Occipital lobe (tissue), 2 donors: ENCODE measurements around the gene TBC1D10A. TPM values are rescaled to one million over a fixed set of nuclear protein-coding genes. Genes with fewer than 3 reads are reported as not detected.

Source experiments
- DNase-seq: peaks from one replicate; lab custom pipeline; 2025; lab: John Stamatoyannopoulos, UW
- total RNA-seq: library from RNA; depleted of rRNA; stranded (reverse); fragments of >200 nt; gene quantifications from one replicate; pipeline ENCODE4 v1.2.3, GENCODE V29; 2014

The TBC1D10A gene
- total RNA-seq, 1 donor from 2014 or later, result 10.0 TPM

DNA sequence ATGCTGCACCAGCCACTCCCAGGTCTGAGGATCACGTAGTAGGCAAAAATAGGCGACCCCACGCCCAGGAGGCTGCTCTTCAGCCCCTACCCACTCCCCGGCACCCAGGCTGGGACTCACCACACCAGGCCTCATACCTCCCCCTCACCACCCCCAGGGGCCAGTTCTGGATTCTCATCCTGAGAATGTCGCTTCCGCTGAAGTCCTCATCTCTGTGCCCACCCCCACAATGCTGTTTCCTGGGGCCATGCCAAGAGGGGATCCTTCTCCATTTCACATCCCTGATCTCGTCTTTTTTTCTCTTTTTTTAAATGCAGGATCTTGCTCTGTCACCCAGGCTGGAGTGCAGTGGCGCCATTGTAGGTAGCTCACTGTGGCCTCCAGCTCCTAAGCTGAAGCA is 58.4 kb downstream of the TBC1D10A start:
- no peak for DNase-seq

GRCh38 chr22:30267382-30268302 is 59.1 kb downstream of the TBC1D10A start:
- DNase-seq, result no peak

DNA sequence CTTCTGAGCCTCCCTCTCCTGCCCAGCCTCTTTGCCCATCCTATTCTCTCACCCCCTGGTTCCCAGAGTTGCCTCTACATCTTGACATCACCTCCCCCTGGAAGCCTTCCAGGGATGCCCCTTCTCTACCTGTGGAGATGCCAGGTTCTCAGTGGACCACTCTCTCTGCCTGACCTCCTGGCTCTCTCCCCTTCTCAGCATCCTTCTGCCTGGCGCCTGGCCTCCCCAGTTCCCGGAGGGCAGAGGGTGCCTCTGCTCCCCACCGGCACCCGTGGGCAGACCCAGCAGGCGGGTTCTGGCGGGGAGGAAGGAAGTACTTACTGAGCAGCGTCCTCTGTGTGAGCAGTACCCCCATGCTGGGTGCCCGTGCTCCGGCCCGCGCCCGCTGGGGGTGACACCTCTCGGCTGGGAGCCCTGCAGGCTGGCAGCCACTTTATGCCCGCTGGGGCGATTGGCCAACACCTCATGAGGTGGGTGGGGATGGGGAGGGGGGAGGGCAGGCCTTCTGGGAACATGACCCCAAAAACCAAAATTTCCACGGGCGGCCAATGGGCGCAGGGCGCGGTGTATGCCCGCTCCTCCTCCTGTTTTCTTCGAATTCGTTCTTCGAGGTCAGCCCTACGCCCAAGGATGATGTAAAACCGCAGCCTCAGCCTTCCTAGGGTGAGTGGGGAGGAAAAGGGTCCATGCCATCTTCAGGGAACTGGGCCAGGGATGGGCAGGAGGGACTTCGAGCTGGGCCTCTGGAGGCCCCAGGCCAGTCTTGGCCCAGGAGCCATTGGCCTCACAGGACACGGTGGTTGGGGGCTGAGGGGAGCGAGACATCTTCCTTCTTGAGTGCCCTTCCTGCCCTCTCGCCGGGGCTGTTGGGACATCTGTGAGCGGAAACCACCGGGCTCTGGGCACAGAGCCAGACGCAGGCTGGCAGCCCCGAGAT is 60.0 kb downstream of the TBC1D10A start, which contains the start of gene OSM:
OSM (minus strand) TSS at position 407 of the 937 bp plus-strand sequence; CDS start at position 355, 52 bp downstream.
- DNase-seq, result no peak

- no peak for DNase-seq
These were observed 60.8 kb downstream of the TBC1D10A start for GRCh38 chr22:30265823-30266444.

GRCh38 chr22:30265131-30265720 is 61.5 kb downstream of the TBC1D10A start:
- no peak for DNase-seq

DNA sequence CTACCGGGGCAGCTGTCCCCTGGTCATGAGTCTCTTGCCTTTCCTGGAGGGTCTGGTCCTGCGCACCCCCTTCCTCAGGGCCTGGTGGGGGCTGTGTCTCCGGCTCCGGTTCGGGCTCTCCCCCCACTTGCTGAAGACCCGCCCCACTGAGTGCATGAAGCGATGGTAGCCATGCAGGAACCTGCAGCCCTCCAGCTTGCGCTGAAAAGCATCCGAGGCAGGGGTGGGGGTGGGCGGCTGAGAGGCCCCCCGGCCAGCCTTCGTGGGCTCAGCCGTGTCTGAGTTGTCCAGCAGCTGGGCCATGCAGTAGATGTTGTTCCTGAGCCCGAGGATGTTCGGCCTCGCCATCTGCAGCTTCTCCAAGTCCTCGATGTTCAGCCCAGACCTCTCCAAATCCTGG is 62.9 kb downstream of the TBC1D10A start:
- no peak for DNase-seq

- peak; percentile 24 for DNase-seq
These were observed 63.6 kb downstream of the TBC1D10A start for GRCh38 chr22:30262917-30263741.

- DNase-seq, result no peak
These were observed 64.6 kb downstream of the TBC1D10A start for GRCh38 chr22:30262112-30262511.

DNA sequence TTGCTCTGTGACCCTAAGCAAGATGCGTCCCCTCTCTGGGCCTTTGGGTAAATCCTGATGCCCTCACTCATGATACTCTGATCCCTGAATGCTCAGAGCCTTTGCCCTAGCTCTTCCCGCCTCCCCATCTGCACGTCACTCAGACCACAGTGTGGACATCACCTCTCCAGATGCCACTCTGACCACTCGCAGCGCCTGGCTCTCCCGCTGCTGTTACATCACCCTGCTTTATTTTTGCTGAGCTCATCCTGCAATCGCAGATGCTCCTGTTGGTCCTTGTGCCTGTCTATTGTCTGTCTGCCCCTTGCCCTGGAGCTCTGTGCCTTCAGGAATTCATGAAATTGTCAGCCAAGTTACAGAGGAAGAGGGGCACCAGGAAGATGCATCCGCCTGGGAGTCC is 65.6 kb downstream of the TBC1D10A start:
- DNase-seq, result no peak

DNA sequence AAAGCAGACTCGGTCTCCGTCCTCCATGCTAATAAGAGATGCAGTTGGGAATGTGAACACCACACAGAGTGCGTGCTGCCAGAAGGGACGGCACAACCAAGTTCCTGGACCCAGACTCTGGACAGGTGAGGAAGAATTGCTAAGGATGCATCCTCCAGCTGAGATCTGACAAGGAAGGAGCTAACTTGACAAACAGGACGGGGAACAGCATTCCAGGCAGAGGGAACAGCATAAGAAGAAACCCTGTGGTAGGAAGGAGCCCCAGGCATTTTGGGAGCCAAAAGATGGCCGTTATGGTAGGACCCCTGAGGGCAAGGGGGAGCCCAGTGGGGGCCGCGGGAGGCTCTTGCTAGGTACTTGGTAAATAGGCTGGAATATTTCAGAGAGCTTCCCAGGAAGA is 66.1 kb downstream of the TBC1D10A start:
- DNase-seq, result no peak

DNA sequence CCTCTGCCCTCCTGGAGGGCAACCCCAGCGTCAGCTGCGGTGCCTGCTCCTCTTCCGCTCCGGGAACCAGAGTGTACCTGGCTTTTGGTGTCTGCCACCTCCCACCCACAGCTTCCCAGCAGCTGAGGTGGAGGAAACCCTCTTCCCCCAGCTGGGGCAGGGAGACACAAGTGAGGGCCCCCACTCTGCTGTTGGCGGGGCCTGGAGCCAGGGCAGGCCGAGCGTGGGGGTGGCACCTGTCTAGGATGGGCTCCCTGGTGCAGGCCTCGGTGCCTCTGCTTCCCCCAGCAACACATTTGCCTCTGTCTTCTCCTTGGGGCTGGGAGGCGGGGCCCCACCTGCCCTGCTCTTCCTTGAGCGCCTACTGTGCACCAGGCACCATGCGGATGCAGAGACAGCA is 66.5 kb downstream of the TBC1D10A start:
- DNase-seq, result no peak

GRCh38 chr22:30254314-30254713 is 72.4 kb downstream of the TBC1D10A start:
- no peak for DNase-seq

DNA sequence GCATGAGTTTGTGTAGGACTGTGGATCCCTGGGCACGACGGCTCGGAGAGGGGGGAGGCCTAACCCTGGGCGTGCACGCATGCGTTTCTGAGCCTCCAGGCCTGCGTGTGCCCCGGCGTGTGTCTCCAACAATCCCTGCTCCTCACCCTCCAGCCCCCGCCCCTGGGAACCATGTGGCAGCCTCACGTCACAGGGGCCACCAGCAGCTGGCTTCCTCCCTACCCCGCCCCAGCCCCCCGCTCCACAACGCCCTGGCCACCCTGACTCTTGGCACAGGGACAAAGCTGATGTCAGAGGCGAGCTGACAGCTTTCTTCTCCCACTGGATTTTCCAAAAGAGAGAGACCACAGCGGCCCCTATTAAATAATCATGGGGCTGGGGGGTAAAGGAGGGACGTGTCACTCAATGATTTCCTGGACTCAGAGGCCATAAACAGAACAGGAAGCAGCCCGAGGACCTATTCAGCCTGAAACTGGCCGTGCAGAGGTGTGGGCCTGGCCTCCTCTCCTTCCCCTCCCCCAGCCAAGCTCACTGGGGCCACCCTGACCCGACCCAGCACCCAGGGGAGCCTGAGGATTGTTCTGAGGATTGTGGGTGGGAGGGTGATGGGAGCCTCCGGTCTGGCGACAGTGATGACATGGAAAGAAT is 73.4 kb downstream of the TBC1D10A start:
- peak; percentile 15 for DNase-seq

DNA sequence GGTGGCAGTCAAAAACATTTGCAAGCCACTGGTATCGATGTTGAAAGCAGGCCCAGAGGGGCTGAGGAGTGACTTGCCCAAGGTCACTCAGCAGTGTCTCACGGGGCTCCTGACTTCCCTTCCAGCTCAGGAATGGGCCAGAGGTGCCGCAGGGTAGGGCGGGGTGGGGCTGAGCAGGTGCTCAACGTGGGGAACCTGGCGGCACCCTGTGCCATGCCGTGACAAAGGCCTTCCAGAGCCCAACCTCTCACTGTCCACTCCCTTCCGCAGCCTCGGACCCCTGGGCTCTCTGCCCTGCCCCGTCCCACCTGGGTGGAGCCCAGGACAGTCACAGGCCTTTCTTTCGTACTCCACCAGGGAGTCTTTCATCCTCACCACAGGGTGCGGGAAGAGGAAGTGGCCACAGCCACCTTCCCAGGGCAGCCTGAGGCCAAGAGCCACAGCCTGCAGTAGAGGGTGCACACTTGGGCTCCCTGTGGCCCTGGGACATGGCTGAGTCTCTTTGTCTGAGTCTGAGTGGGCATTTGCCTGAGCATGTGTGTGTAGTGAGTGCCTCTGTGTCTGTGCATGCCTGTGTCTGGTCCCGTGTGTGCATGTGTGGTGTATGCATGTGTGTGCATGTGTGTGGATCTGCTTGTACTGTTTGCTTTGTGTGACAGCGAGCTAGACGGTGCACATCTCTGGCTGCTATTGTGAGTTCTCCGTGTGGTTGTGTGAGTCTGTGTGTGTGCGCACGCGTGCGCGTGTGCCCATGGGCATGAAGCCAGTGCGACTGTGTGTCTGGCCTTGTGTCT is 74.1 kb downstream of the TBC1D10A start:
- no peak for DNase-seq

DNA sequence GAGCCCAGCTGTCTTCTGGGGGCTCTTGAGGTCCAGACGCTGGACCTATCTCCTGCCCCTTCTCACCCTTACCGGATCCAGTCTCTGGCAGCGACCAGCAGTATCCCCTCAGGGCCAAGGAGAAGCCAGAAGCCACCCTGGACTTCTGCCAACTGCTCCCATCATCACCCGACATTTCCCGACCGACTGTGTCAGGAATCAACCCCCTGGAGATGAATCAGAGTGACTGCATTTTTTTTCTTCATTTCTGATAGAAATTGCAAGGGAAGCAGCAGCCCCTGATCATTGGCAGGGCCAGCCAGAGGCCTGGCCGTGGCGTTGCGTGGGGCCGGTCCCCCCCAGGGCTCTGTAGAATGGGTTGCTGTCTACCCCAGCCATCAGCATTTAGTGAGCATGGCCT is 75.0 kb downstream of the TBC1D10A start:
- no peak for DNase-seq

DNA sequence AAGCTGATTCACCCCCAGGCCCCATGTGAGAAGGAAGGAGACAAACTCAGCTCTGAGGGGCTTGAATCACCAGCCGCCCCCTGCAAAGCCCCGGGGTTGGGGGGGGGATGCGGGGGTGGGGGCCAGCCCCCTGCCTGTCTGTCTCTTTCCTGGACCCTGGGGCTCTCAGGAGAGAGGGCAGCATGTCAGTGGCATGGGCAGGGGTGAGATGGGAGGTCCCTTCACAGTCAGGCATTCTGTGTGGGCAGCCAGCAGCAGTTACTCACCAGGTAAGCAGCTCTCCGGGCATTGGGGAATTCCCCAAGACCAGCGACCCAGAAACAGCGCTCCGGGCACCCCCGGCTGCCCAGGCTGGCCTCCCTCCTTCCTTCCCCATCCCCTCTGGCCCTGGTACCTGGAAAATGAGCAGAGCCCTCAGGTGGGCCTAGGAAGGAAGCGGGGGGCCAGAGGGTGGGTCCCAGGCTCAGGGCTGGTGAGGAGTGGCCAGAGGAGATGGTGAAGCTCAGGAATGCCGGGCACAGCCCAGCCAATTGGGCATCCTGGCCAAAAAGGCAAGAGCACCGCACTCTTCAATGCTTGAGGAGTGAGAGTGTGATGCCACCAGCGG is 76.0 kb downstream of the TBC1D10A start:
- DNase-seq, result no peak

DNA sequence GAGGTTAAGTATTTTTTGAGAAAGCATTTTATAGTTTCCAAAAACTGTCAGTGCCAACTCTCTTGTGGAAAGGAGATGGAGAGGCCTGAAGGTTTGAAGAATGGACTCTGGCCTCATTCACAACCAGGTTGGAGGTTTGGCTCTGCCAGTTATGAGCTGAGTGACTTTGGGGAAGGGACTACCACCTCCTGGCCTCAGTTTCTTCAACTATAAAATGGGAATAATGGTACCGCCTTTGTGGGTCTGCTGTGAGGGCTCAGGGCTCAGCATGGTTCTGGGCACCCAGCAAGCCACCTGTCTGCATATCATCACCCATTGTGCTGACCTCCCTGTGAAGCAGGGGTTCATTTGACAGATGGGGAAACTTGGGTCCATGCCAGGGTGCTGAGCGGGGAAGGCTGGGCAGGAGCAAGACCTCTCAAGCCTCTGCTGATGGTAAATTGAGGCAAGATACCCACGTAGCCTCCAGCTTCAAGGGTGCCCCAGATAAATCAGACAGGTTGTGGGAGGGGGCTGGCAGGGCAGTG is 76.6 kb downstream of the TBC1D10A start:
- no peak for DNase-seq
